ENCODE results near the gene LRRFIP2. TPM values are rescaled to one million over a fixed set of nuclear protein-coding genes. Genes with fewer than 3 reads are reported as not detected.

Gene LRRFIP2
- total RNA-seq, 2 donors from 2014 or later = 82.3 to 142 TPM

DNA sequence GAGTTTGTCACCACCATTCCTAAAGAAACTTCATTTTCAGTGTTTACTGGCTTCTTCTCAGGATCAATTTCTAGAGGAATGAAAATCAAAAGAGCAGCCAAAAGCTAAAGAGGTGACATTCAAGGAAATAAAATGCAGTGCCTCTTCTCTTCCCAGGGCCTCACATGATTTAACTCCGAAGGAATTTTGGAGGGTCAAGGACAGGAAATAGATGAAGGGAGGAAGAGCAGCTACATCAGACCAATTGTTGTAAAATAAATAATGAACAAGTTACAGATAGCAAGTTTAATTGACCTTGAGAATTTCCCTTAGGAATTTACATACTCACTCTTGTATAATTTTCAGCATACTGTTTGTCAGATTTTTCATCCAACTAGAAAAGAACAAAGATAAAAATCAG lies 78.1 kb downstream of the LRRFIP2 start:
- H3K27ac ChIP-seq = peak overlapping the region in 1 of 2 donors; percentile 42
- no peaks in the 10 kb centered on the region for H3K9me3 ChIP-seq
- H3K4me1 ChIP-seq = peaks cover 0 to 19% of the 10 kb centered on the region in 2 donors
- no peak overlapping the region for H3K4me3 ChIP-seq
- no peaks in the 10 kb centered on the region for H3K27me3 ChIP-seq
- TF ChIP-seq, protein P1, sequence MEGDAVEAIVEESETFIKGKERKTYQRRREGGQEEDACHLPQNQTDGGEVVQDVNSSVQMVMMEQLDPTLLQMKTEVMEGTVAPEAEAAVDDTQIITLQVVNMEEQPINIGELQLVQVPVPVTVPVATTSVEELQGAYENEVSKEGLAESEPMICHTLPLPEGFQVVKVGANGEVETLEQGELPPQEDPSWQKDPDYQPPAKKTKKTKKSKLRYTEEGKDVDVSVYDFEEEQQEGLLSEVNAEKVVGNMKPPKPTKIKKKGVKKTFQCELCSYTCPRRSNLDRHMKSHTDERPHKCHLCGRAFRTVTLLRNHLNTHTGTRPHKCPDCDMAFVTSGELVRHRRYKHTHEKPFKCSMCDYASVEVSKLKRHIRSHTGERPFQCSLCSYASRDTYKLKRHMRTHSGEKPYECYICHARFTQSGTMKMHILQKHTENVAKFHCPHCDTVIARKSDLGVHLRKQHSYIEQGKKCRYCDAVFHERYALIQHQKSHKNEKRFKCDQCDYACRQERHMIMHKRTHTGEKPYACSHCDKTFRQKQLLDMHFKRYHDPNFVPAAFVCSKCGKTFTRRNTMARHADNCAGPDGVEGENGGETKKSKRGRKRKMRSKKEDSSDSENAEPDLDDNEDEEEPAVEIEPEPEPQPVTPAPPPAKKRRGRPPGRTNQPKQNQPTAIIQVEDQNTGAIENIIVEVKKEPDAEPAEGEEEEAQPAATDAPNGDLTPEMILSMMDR (IDR thresholded peaks at IDR 0.05) = no peak
- DNase-seq (ENCODE audit: low spot score) = no peak
- H3K36me3 ChIP-seq = peaks cover 10% of the 10 kb centered on the region

DNA sequence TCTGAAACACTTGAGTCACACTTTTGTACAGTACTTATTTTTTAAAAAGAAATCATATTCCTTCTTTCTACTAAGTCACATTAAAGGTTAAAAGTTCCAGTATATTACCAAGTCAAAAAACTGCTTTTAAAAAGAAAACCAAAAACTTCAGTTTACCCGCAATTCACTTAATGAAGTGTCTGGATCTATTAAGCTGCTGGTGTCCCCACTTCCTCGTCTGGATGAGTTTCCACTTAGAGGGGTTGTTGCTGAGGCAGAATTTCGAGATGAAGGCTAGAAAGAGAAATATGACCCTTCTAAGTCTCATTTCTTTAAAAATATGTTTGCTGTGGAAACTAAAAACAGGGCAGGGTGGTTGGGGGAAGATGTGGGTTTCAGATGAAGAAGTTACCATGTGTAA lies 79.7 kb downstream of the LRRFIP2 start:
- no peaks in the 10 kb centered on the region for H3K27me3 ChIP-seq
- no peak overlapping the region for H3K27ac ChIP-seq
- no peak overlapping the region for H3K4me3 ChIP-seq
- DNase-seq (ENCODE audit: low spot score) = no peak
- peaks cover 0 to 19% of the 10 kb centered on the region in 2 donors for H3K4me1 ChIP-seq
- TF ChIP-seq, protein P1 (IDR thresholded peaks at IDR 0.05) = no peak
- no peaks in the 10 kb centered on the region for H3K9me3 ChIP-seq
- peaks cover 26% of the 10 kb centered on the region for H3K36me3 ChIP-seq

DNA sequence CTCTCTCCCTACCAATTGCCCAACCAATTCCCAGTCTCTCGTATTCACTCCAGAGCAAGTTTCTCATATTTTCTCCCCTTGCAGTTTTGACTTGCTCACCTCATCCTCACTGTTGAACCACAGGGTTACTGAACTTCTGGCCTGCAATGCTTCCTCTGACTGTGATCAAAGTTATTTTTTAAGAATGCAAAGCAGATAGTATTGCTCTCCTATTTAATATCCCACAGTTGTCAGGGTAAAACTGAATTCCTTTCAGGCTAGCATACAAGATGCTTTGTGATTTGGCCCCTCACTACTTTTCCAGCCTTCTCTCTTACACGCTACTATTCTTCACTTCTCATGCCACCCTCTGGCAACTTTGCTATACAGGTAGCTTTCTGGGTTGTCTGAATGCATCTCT lies 80.9 kb downstream of the LRRFIP2 start:
- H3K36me3 ChIP-seq = peaks cover 34% of the 10 kb centered on the region
- H3K9me3 ChIP-seq = no peaks in the 10 kb centered on the region
- no peak overlapping the region for H3K4me3 ChIP-seq
- no peak overlapping the region for H3K27ac ChIP-seq
- no peak for DNase-seq (ENCODE audit: low spot score)
- TF ChIP-seq, protein P1 (IDR thresholded peaks at IDR 0.05) = no peak
- no peaks in the 10 kb centered on the region for H3K27me3 ChIP-seq
- H3K4me1 ChIP-seq = peaks cover 0 to 19% of the 10 kb centered on the region in 2 donors

- Histone ChIP-seq H3K36me3 (peaks cover 34% of the 10 kb centered on the region), H3K27me3 (no peaks in the 10 kb centered on the region), H3K4me3 (no peak overlapping the region), H3K4me1 (peaks cover 0 to 16% of the 10 kb centered on the region in 2 donors), H3K27ac (no peak overlapping the region), H3K9me3 (no peaks in the 10 kb centered on the region)
- DNase-seq (ENCODE audit: low spot score) = no peak
- TF ChIP-seq, protein P1 (IDR thresholded peaks at IDR 0.05) = no peak
Measured at GRCh38 chr3:37092484-37092883, 81.9 kb downstream of the LRRFIP2 start.

- Histone ChIP-seq H3K27ac (no peak overlapping the region), H3K4me1 (no peaks in the 10 kb centered on the region), H3K4me3 (no peak overlapping the region), H3K9me3 (no peaks in the 10 kb centered on the region), H3K27me3 (no peaks in the 10 kb centered on the region), H3K36me3 (peaks cover 33% of the 10 kb centered on the region)
- no peak for DNase-seq (ENCODE audit: low spot score)
- TF ChIP-seq, protein P1 (IDR thresholded peaks at IDR 0.05) = no peak
Measured at GRCh38 chr3:37087870-37088269, 86.5 kb downstream of the LRRFIP2 start.

DNA sequence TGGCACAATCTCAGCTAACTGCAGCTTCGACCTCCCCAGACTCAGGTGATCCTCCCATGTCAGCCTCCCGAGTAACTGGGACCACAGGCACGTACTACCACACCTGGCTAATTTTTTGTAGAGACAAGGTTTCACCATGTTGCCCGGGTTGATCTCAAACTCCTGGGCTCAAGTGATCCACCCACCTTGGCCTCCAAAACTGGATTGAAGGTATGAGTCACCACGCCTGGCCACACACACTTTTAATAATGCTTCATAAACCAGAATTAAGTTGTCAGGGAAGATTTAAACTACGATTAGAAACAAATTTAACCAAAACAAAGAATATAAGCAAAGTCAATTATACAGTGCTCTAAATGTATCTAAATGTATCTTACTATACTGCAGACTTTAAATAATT lies 87.5 kb downstream of the LRRFIP2 start:
- Histone ChIP-seq H3K4me1 (no peaks in the 10 kb centered on the region), H3K36me3 (peaks cover 41% of the 10 kb centered on the region), H3K27me3 (no peaks in the 10 kb centered on the region), H3K27ac (no peak overlapping the region), H3K4me3 (no peak overlapping the region), H3K9me3 (no peaks in the 10 kb centered on the region)
- TF ChIP-seq, protein P1 (IDR thresholded peaks at IDR 0.05) = no peak
- no peak for DNase-seq (ENCODE audit: low spot score)

Data from right atrium auricular region (tissue), 2 donors.